SU-DHL-6 (cell line): ENCODE results near the gene DYSF.

Experiments
- H2AFZ ChIP-seq: fragments of 200-600 bp; sonication (generic); 2 replicates; pipeline ENCODE4 v1.6.1; 2014; ENCODE audit warnings: low read depth, mild to moderate bottlenecking, moderate library complexity, mixed read lengths, antibody characterized with exemption, low read length; ENCODE audit not compliant: severe bottlenecking
- H3F3A ChIP-seq: fragments of 200-600 bp; shearing (Covaris generic); 2 replicates; pipeline ENCODE4 v1.6.0; 2016; ENCODE audit warnings: antibody characterized with exemption, mild to moderate bottlenecking; ENCODE audit not compliant: insufficient read depth
- H3K27ac ChIP-seq: fragments of 200-600 bp; sonication (generic); 2 replicates; pipeline ENCODE4 v1.5.1; 2016; ENCODE audit warnings: low read depth, mild to moderate bottlenecking, low read length, moderate library complexity, mixed read lengths
- H3K27me3 ChIP-seq: fragments of 200-600 bp; sonication (generic), shearing (Covaris generic); 2 replicates; pipeline ENCODE4 v1.6.0; 2014; ENCODE audit warnings: mild to moderate bottlenecking, low read length
- H3K36me3 ChIP-seq: fragments of 200-600 bp; sonication (generic); 2 replicates; pipeline ENCODE4 v1.6.1; 2014; ENCODE audit warnings: mild to moderate bottlenecking, low read length, mixed read lengths
- H3K4me2 ChIP-seq: fragments of 300-600, 200-600 bp; shearing (Covaris generic), sonication (generic); 2 replicates; pipeline ENCODE4 v1.6.0; 2014; ENCODE audit warnings: low read length, low read depth, mild to moderate bottlenecking; ENCODE audit not compliant: poor library complexity, severe bottlenecking
- H3K4me3 ChIP-seq: fragments of 200-600 bp; sonication (generic); 2 replicates; pipeline ENCODE4 v1.5.1; 2014; ENCODE audit warnings: antibody characterized with exemption, low read length, mild to moderate bottlenecking, mixed read lengths; ENCODE audit not compliant: insufficient read depth, poor library complexity, severe bottlenecking
- H3K79me2 ChIP-seq: fragments of 200-600 bp; sonication (generic); 2 replicates; pipeline ENCODE4 v1.6.1; 2014; ENCODE audit warnings: mild to moderate bottlenecking, low read length, moderate library complexity; ENCODE audit not compliant: insufficient read depth
- H3K9ac ChIP-seq: fragments of 200-600 bp; sonication (generic); 2 replicates; pipeline ENCODE4 v1.7.0; 2014; ENCODE audit warnings: mild to moderate bottlenecking, low read length
- H3K9me2 ChIP-seq: fragments of 200-600 bp; sonication (generic); replicated peaks from 2 replicates; pipeline ENCODE4 v1.6.1; 2014; ENCODE audit warnings: low read length; ENCODE audit not compliant: insufficient read depth
- H3K9me3 ChIP-seq: fragments of 200-600 bp; sonication (generic); 2 replicates; pipeline ENCODE4 v1.6.1; 2014; ENCODE audit warnings: low read length, mixed read lengths; ENCODE audit not compliant: insufficient read depth
- H4K20me1 ChIP-seq: fragments of 200-600 bp; sonication (generic); 2 replicates; pipeline ENCODE4 v1.6.1; 2014; ENCODE audit warnings: low read depth, mild to moderate bottlenecking, antibody characterized with exemption, low read length, moderate library complexity, mixed read lengths
- EZH2phosphoT487 ChIP-seq: fragments of 200-600 bp; sonication (generic), shearing (Covaris generic); conservative IDR thresholded peaks from 2 replicates; pipeline ENCODE4 v1.6.1; 2018; ENCODE audit warnings: mild to moderate bottlenecking, antibody characterized with exemption, low read length, moderate library complexity, mixed read lengths
- TF ChIP-seq, protein P1 (sequence below): fragments of 200-600 bp; sonication (generic); IDR thresholded peaks from one replicate; pipeline ENCODE4 v1.5.1; 2017; ENCODE audit warnings: antibody characterized with exemption, mild to moderate bottlenecking, low read length, moderate library complexity; ENCODE audit not compliant: insufficient read depth, poor library complexity, severe bottlenecking

Gene DYSF

DNA sequence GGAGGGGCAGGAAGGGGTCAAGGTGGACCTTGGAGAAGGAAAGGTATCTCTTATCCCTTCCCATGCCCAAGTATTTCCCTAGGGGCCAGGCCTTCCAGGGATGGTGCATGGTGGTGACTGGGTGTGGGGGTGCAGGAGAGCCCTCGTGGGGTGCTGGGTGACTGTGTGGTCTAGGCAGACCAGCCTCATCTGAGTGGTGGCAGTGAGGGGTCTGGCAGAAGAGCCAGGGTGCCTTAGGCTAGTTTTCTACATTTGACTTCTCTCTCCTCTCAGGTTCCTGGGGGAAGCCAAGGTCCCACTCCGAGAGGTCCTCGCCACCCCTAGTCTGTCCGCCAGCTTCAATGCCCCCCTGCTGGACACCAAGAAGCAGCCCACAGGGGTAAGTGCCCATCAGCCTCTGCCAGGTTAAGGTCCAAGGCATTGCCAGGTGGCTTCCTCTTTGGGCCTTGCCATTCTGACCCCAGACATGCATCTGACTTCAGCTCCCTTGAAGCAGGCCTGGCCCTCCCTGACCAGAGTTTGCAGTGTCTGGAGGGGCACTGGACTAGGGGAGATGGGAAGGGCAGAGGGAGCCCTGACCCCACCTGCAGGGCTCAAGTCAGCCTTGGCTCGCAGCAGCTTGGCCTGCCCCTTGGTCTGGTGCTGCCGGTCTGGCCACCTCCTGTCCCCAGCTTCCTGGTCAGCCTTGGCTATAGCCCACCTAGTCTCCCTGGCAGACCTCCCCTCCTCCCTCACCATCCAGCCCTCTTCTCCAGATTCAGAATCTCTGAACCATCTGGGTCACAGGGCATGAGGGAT, 49.8 kb downstream of the DYSF start:
- H3F3A ChIP-seq, result no peaks in the 10 kb centered on the region
- no peak overlapping the region for H3K4me3 ChIP-seq
- no peaks in the 10 kb centered on the region for H3K9me2 ChIP-seq
- no peaks in the 10 kb centered on the region for H3K9me3 ChIP-seq
- no peak overlapping the region for H3K27ac ChIP-seq
- no peaks in the 10 kb centered on the region for H4K20me1 ChIP-seq
- TF ChIP-seq, protein P1, sequence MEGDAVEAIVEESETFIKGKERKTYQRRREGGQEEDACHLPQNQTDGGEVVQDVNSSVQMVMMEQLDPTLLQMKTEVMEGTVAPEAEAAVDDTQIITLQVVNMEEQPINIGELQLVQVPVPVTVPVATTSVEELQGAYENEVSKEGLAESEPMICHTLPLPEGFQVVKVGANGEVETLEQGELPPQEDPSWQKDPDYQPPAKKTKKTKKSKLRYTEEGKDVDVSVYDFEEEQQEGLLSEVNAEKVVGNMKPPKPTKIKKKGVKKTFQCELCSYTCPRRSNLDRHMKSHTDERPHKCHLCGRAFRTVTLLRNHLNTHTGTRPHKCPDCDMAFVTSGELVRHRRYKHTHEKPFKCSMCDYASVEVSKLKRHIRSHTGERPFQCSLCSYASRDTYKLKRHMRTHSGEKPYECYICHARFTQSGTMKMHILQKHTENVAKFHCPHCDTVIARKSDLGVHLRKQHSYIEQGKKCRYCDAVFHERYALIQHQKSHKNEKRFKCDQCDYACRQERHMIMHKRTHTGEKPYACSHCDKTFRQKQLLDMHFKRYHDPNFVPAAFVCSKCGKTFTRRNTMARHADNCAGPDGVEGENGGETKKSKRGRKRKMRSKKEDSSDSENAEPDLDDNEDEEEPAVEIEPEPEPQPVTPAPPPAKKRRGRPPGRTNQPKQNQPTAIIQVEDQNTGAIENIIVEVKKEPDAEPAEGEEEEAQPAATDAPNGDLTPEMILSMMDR, result no peak
- TF ChIP-seq EZH2phosphoT487, result no peak
- no peak overlapping the region for H3K9ac ChIP-seq
- no peaks in the 10 kb centered on the region for H3K79me2 ChIP-seq
- no peaks in the 10 kb centered on the region for H3K27me3 ChIP-seq
- no peaks in the 10 kb centered on the region for H3K36me3 ChIP-seq
- H2AFZ ChIP-seq, result no peak overlapping the region
- H3K4me2 ChIP-seq, result no peak overlapping the region

DNA sequence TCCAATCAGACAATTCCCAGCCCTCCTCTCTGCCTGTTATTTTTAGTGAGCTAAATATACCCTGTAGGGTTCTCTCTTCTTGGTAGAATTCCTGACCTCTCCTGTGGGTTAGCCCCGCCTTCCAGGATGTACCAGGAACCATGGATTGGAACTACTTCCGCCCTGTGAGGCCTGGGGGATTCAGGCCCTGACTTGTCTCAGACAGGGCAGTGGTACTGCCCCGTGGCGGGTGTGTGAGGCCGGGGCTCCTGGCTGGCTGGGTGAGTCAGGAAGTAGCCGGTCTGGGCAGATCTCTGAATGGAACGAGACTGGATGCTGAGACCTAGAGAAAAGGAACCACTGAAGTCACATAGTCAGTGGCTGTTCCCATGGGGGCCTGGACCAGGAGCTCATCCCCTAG, 50.5 kb downstream of the DYSF start:
- Histone ChIP-seq H3F3A (no peaks in the 10 kb centered on the region), H4K20me1 (no peaks in the 10 kb centered on the region), H3K9me2 (no peaks in the 10 kb centered on the region), H3K27ac (no peak overlapping the region), H3K4me2 (no peak overlapping the region), H3K4me3 (no peak overlapping the region), H3K9ac (no peak overlapping the region), H3K79me2 (no peaks in the 10 kb centered on the region), H3K9me3 (no peaks in the 10 kb centered on the region), H3K36me3 (no peaks in the 10 kb centered on the region), H2AFZ (no peak overlapping the region), H3K27me3 (no peaks in the 10 kb centered on the region)
- TF ChIP-seq EZH2phosphoT487, result no peak
- TF ChIP-seq, protein P1, result no peak

DNA sequence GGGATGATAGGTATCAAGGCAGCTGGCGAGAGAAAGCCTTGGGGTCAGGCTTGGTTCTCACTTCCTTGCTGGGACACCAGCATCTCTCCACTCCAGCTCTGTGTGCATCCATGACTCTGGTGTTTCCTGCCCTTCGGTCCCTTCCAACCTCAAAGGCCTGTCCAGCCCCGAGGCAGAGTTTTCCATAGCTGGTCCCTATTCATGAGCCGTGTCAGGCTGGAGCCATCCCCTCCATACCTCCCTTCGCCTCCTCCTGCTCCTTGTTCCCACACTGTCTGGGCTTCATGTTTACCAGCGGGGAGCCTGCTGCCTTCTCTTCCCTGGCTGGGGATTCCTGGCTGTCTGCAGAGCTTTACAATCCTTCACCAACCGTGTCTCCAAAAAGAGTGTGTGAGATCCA, 51.2 kb downstream of the DYSF start:
- Histone ChIP-seq H3K36me3 (no peaks in the 10 kb centered on the region), H3K27ac (no peak overlapping the region), H4K20me1 (no peaks in the 10 kb centered on the region), H3K9me2 (no peaks in the 10 kb centered on the region), H3K4me2 (no peak overlapping the region), H3K27me3 (no peaks in the 10 kb centered on the region), H3K79me2 (no peaks in the 10 kb centered on the region), H3F3A (no peaks in the 10 kb centered on the region), H3K9ac (no peak overlapping the region), H3K4me3 (no peak overlapping the region), H3K9me3 (no peaks in the 10 kb centered on the region), H2AFZ (no peak overlapping the region)
- TF ChIP-seq EZH2phosphoT487, result no peak
- TF ChIP-seq, protein P1, result no peak
